SK-N-MC (cell line): ENCODE data around the gene CTH.
A peak's percentile ranks its signal among the peaks of the same experiment; 100 is the strongest.
"Not testable (repeated sequence)": the region's sequence is repeated elsewhere in the genome, so short reads cannot be mapped to it uniquely, and the experiment has no call there.

Source experiments
- DNase-seq: peaks from one replicate; pipeline ENCODE4 v3.0.0-alpha.2; 2011; ENCODE audit warnings: low read depth, low spot score
- H3K27ac ChIP-seq: fragments of 200-600 bp; sonication (generic); 2 replicates; pipeline ENCODE4 v1.5.1; 2016; ENCODE audit warnings: mixed run types
- H3K36me3 ChIP-seq: fragments of 200-600 bp; sonication (generic); 2 replicates; pipeline ENCODE4 v1.6.1; 2017; ENCODE audit warnings: antibody characterized with exemption, low read length, mixed read lengths; ENCODE audit not compliant: insufficient read depth
- H3K4me3 ChIP-seq: fragments of 200-600 bp; sonication (generic); 2 replicates; pipeline ENCODE4 v1.5.1; 2016
- H3K9ac ChIP-seq: fragments of 200-600 bp; sonication (generic); 2 replicates; pipeline ENCODE4 v1.8.0; 2017; ENCODE audit warnings: mixed run types, mixed read lengths; ENCODE audit not compliant: insufficient read length
- H3K9me3 ChIP-seq: fragments of 200-600 bp; sonication (generic); 2 replicates; pipeline ENCODE4 v1.6.1; 2017; ENCODE audit warnings: low read depth, mild to moderate bottlenecking, antibody characterized with exemption, low read length, moderate library complexity, mixed read lengths
- EZH2 ChIP-seq: fragments of 200-600 bp; sonication (generic); IDR thresholded peaks from one replicate; pipeline ENCODE4 v1.6.1; 2017; ENCODE audit warnings: antibody characterized with exemption
- FOXP2 ChIP-seq: optimal IDR thresholded peaks from 2 replicates; pipeline ENCODE3; 2011; ENCODE audit warnings: mild to moderate bottlenecking, moderate library complexity; ENCODE audit not compliant: insufficient read depth; ENCODE audit errors: extremely low read length, control extremely low read depth
- POLR2AphosphoS5 ChIP-seq: IDR thresholded peaks from 2 replicates; pipeline ENCODE4 v1.6.1; 2012; ENCODE audit warnings: mild to moderate bottlenecking, low read depth, low read length, borderline replicate concordance

The CTH gene

GRCh38 chr1:70475023-70475422 lies 64.0 kb downstream of the CTH start:
- H3K4me3 ChIP-seq: no peak overlapping the region
- no peaks in the 10 kb centered on the region for H3K36me3 ChIP-seq
- H3K27ac ChIP-seq: 0 out of 2 replicates have a peak overlapping the region, but pooled peaks have one; percentile 14
- no peak overlapping the region for H3K9ac ChIP-seq
- no peak for TF ChIP-seq FOXP2
- TF ChIP-seq EZH2: no peak
- TF ChIP-seq POLR2AphosphoS5: no peak; the same call in 1 of the 2 replicates
- 0 out of 2 replicates have a peak, but pooled peaks cover 7% of the 10 kb centered on the region for H3K9me3 ChIP-seq
- DNase-seq: peak; percentile 51

DNA sequence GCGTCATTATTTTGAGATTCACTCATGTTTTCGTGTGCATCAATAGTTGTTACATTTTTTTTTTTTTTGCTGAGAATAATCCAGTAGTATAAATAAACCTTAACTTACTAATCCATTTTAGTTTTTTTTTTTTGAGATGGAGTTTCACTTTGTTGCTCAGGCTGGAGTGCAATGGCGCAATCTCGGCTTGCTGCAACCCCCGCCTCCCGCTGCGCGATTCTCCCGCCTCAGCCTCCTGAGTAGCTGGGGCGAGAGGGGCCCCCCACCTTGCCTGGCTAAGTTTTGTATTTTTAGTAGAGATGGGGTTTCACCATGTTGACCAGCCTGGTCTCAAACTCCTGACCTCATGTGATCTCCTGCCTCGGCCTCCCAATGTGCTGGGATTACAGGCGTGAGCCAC lies 66.0 kb downstream of the CTH start:
- no peak for DNase-seq
- H3K36me3 ChIP-seq: no peaks in the 10 kb centered on the region
- 0 out of 2 replicates have a peak, but pooled peaks cover 4% of the 10 kb centered on the region for H3K9me3 ChIP-seq
- no peak overlapping the region for H3K9ac ChIP-seq
- TF ChIP-seq FOXP2: no peak
- no peak for TF ChIP-seq POLR2AphosphoS5
- no peak for TF ChIP-seq EZH2
- no peak overlapping the region for H3K27ac ChIP-seq
- no peak overlapping the region for H3K4me3 ChIP-seq

DNA sequence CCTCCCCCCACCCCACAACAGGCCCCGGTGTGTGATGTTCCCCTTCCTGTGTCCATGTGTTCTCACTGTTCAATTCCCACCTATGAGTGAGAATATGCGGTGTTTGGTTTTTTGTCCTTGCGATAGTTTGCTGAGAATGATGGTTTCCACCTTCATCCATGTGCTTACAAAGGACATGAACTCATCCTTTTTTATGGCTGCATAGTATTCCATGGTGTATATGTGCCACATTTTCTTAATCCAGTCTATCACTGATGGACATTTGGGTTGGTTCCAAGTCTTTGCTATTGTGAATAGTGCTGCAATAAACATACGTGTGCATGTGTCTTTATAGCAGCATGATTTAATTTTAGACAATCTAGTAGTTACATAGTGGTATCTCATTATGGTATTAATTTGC lies 66.8 kb downstream of the CTH start:
- H3K4me3 ChIP-seq, DNase-seq, H3K27ac ChIP-seq, H3K9ac ChIP-seq, H3K9me3 ChIP-seq, H3K36me3 ChIP-seq: not testable (repeated sequence)

DNA sequence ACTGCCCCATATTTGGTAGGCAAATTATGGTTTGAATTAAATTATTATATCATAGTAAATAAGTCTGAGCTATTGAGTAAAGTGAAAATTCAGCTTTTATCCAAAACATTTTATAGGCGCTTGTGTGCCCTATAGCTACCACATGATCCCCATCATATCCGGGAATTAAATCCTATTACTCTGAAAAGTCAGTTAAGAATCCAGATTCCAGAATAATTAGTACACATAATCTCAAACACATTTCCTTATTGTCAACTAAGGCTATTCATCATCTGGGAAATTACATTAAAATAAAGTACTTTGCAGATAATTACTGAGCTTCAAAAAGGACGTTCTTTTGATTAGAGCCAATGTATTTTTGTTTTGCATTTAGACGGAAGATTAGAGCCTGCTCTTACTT lies 72.3 kb downstream of the CTH start:
- H3K9ac ChIP-seq: no peak overlapping the region
- H3K36me3 ChIP-seq: no peaks in the 10 kb centered on the region
- DNase-seq: peak; percentile 69
- no peaks in the 10 kb centered on the region for H3K9me3 ChIP-seq
- TF ChIP-seq POLR2AphosphoS5 (peak; percentile 18; the same call in 1 of the 2 replicates), EZH2 (no peak)
- no peak overlapping the region for H3K4me3 ChIP-seq
- peak overlapping the region; percentile 84; the same call in 1 of the 2 replicates for H3K27ac ChIP-seq

GRCh38 chr1:70485624-70486023 lies 74.6 kb downstream of the CTH start:
- H3K36me3 ChIP-seq: no peaks in the 10 kb centered on the region
- no peak overlapping the region for H3K4me3 ChIP-seq
- TF ChIP-seq EZH2 (no peak), FOXP2 (no peak), POLR2AphosphoS5 (no peak)
- no peaks in the 10 kb centered on the region for H3K9me3 ChIP-seq
- H3K27ac ChIP-seq: no peak overlapping the region
- DNase-seq: no peak
- H3K9ac ChIP-seq: no peak overlapping the region

DNA sequence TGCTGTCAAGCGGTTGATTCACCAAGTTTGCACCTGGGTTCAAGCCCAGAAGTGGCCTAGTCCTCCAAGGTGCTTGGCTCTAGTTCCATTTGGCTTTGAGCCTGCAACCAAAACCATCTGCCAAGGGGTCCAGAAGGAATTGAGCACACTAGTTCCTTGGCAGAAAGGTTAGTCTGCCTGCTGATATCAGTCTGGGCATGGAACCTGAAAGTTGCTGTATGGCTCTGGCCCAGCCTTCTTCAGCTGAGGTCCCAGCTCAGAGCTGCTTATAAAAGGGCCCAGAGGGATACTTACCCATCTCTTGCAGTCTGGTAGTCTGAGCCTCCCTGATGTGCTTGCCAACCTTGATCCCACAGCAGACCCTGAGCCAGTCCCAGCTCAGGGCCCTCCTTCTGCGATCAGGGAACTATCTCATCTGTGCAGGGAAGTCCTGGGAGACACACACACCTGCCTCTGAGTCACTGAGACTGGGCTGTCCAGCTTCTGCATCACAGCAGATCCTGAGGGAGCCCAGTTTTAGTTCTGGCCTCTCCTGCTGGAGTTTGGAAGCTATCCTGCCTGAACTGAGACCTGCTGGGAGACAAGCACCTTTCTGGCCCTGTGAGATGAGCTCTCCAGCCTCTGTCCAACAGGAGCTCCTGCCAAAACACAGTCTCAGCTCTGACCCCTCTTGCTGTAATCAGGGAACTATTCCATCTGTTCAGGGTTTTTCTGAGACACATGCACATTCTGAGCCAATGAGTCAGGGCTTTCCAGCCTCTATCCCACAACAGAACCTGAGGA lies 75.8 kb downstream of the CTH start:
- no peaks in the 10 kb centered on the region for H3K36me3 ChIP-seq
- TF ChIP-seq EZH2: no peak
- no peak for TF ChIP-seq POLR2AphosphoS5
- no peak for TF ChIP-seq FOXP2
- no peak overlapping the region for H3K4me3 ChIP-seq
- no peak overlapping the region for H3K9ac ChIP-seq
- no peak for DNase-seq
- no peak overlapping the region for H3K27ac ChIP-seq
- H3K9me3 ChIP-seq: no peaks in the 10 kb centered on the region

- Histone ChIP-seq H3K27ac (no peak overlapping the region), H3K9ac (no peak overlapping the region), H3K4me3 (no peak overlapping the region), H3K9me3 (no peaks in the 10 kb centered on the region), H3K36me3 (no peaks in the 10 kb centered on the region)
- no peak for DNase-seq
- TF ChIP-seq EZH2 (no peak), FOXP2 (no peak), POLR2AphosphoS5 (no peak)
Observed at GRCh38 chr1:70487459-70487815, 76.4 kb downstream of the CTH start.

DNA sequence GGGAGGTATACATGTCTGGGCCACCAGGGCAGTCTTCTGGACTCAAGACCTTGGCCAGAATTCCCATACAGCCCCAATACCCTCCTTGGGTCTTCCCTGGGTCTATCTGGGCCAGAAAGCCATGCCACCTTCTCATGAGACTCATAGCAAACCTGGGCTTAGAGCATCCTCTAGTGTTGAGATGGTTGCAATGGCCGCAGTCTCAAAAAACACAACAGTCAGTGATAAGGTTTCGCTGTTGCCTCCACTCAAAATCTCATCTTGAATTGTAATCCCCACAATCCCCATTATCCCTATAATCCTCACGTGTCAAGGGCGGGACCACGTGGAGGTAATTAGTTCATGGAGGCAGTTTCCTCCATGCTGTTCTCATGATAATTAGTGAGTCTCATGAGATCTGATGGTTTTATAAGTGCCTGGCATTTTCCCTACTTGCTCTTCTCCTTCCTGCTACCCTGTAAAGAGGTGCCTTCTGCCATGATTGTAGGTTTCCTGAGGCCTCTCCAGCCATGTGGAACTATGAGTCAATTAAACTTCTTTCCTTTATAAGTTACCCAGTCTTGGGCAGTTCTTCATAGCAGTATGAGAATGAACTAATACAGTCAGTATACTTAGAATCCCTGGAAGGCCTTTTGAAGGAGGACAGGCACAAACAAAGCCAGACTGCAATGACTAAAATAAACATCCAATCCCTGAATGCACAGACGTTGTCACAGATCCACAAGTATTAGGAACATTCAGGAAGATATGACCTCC lies 77.0 kb downstream of the CTH start:
- Histone ChIP-seq H3K9me3 (no peaks in the 10 kb centered on the region), H3K9ac (no peak overlapping the region), H3K27ac (no peak overlapping the region), H3K36me3 (no peaks in the 10 kb centered on the region), H3K4me3 (no peak overlapping the region)
- DNase-seq: no peak
- TF ChIP-seq POLR2AphosphoS5: no peak
- no peak for TF ChIP-seq FOXP2
- no peak for TF ChIP-seq EZH2
